Activated CD4-positive, alpha-beta T cell treated with anti-CD3 and anti-CD28 coated beads, Interleukin-2, amount 10 ng/mL, durations not matched to agents 24 days and 14 days (primary cell): ENCODE results near the gene DNALI1. TPM values are rescaled to one million over a fixed set of nuclear protein-coding genes. Genes with fewer than 3 reads are reported as not detected.
"Not testable (repeated sequence)": the region's sequence is repeated elsewhere in the genome, so short reads cannot be mapped to it uniquely, and the experiment has no call there.

Experiments
- DNase-seq: peaks from one replicate; pipeline ENCODE4 v3.0.0; 2022
- H3K27ac Mint-ChIP-seq: one replicate; pipeline ENCODE4 v1.8.0; 2022; ENCODE audit warnings: mild to moderate bottlenecking, mixed read lengths
- H3K27me3 Mint-ChIP-seq: one replicate; pipeline ENCODE4 v1.8.0; 2022; ENCODE audit warnings: mixed read lengths
- H3K36me3 Mint-ChIP-seq: one replicate; pipeline ENCODE4 v1.8.0; 2022; ENCODE audit warnings: low read depth, mild to moderate bottlenecking, mixed read lengths
- H3K4me1 Mint-ChIP-seq: one replicate; pipeline ENCODE4 v1.8.0; 2021; ENCODE audit warnings: mixed read lengths
- H3K4me3 Mint-ChIP-seq: one replicate; pipeline ENCODE4 v1.8.0; 2022; ENCODE audit warnings: mild to moderate bottlenecking, moderate library complexity, mixed read lengths
- H3K9me3 Mint-ChIP-seq: one replicate; pipeline ENCODE4 v1.8.0; 2021; ENCODE audit warnings: mixed read lengths
- intact Hi-C: fragments of 100-400 bp; cut with micrococcal nuclease; formaldehyde crosslinking; loops from one replicate; pipeline ENCODE4 v1.15.1; 2023
- total RNA-seq: library from RNA; stranded (reverse); gene quantifications from 2 replicates; pipeline ENCODE4 v1.2.3, GENCODE V29; 2022

The DNALI1 gene
- total RNA-seq, 1 donor from 2014 or later: not detected

- H3K4me3 Mint-ChIP-seq: no peak overlapping the region
- intact Hi-C loops: no loop called here
- no peak for DNase-seq
- H3K27ac Mint-ChIP-seq: peak overlapping the region; percentile 59
- no peaks in the 10 kb centered on the region for H3K9me3 Mint-ChIP-seq
- peaks cover 7% of the 10 kb centered on the region for H3K4me1 Mint-ChIP-seq
- no peaks in the 10 kb centered on the region for H3K27me3 Mint-ChIP-seq
- H3K36me3 Mint-ChIP-seq: peaks cover 53% of the 10 kb centered on the region
Observed at GRCh38 chr1:37537378-37537777, 19.4 kb upstream of the DNALI1 start.

- H3K9me3 Mint-ChIP-seq, intact Hi-C loops, H3K4me1 Mint-ChIP-seq, H3K27ac Mint-ChIP-seq, H3K27me3 Mint-ChIP-seq, DNase-seq, H3K4me3 Mint-ChIP-seq: not testable (repeated sequence)
- H3K36me3 Mint-ChIP-seq: peaks cover 53% of the 10 kb centered on the region
Observed at GRCh38 chr1:37539154-37539553, 17.6 kb upstream of the DNALI1 start.

GRCh38 chr1:37540036-37540785, 16.5 kb upstream of the DNALI1 start:
- H3K4me1 Mint-ChIP-seq: peaks cover 10% of the 10 kb centered on the region
- H3K4me3 Mint-ChIP-seq: no peak overlapping the region
- intact Hi-C loops: no loop called here
- H3K9me3 Mint-ChIP-seq: no peaks in the 10 kb centered on the region
- no peaks in the 10 kb centered on the region for H3K27me3 Mint-ChIP-seq
- no peak overlapping the region for H3K27ac Mint-ChIP-seq
- H3K36me3 Mint-ChIP-seq: peaks cover 54% of the 10 kb centered on the region
- DNase-seq: no peak

- Mint-ChIP-seq H3K36me3 (peaks cover 42% of the 10 kb centered on the region), H3K4me1 (peaks cover 8% of the 10 kb centered on the region), H3K27me3 (no peaks in the 10 kb centered on the region), H3K27ac (no peak overlapping the region), H3K4me3 (no peak overlapping the region), H3K9me3 (no peaks in the 10 kb centered on the region)
- intact Hi-C loops: no loop called here
- no peak for DNase-seq
Observed at GRCh38 chr1:37544530-37544929, 12.2 kb upstream of the DNALI1 start.

- H3K27ac Mint-ChIP-seq: no peak overlapping the region
- H3K4me1 Mint-ChIP-seq: peaks cover 11% of the 10 kb centered on the region
- DNase-seq: no peak
- no peaks in the 10 kb centered on the region for H3K27me3 Mint-ChIP-seq
- H3K4me3 Mint-ChIP-seq: no peak overlapping the region
- no peaks in the 10 kb centered on the region for H3K9me3 Mint-ChIP-seq
- intact Hi-C loops: no loop called here
- peaks cover 43% of the 10 kb centered on the region for H3K36me3 Mint-ChIP-seq
Observed at GRCh38 chr1:37545019-37545418, 11.7 kb upstream of the DNALI1 start.

- no peaks in the 10 kb centered on the region for H3K27me3 Mint-ChIP-seq
- no peak overlapping the region for H3K27ac Mint-ChIP-seq
- H3K9me3 Mint-ChIP-seq: peaks cover 3% of the 10 kb centered on the region
- no peak overlapping the region for H3K4me3 Mint-ChIP-seq
- peaks cover 54% of the 10 kb centered on the region for H3K36me3 Mint-ChIP-seq
- DNase-seq: no peak
- peaks cover 40% of the 10 kb centered on the region for H3K4me1 Mint-ChIP-seq
- intact Hi-C loops: no loop called here
Observed at GRCh38 chr1:37549341-37549740, 7.4 kb upstream of the DNALI1 start.

- Mint-ChIP-seq H3K9me3 (peaks cover 4% of the 10 kb centered on the region), H3K4me1 (peaks cover 47% of the 10 kb centered on the region), H3K4me3 (peak overlapping the region; percentile 98), H3K27ac (peak overlapping the region; percentile 97), H3K36me3 (peaks cover 34% of the 10 kb centered on the region), H3K27me3 (no peaks in the 10 kb centered on the region)
- intact Hi-C loops: loop anchor here (5.0 kb wide), 1 partner anchor 139 kb away; the partner anchor contains the start of gene CDCA8
- DNase-seq: no peak
Observed at GRCh38 chr1:37553598-37553926, 3.2 kb upstream of the DNALI1 start.

- Mint-ChIP-seq H3K27me3 (no peaks in the 10 kb centered on the region), H3K27ac (peak within 1 kb of the TSS; percentile 97), H3K36me3 (peaks cover 28% of the 10 kb centered on the region), H3K9me3 (peaks cover 4% of the 10 kb centered on the region), H3K4me3 (peak within 1 kb of the TSS; percentile 98), H3K4me1 (peaks cover 46% of the 10 kb centered on the region)
- peak; percentile 97 for DNase-seq
- intact Hi-C loops: loop anchor here (1.0 to 5.0 kb wide), 4 partner anchors 39 to 138 kb away; partner anchors contain the start of genes CDCA8, GNL2 and MEAF6
Observed at GRCh38 chr1:37553927-37554808, 2.6 kb upstream of the DNALI1 start, which contains the start of gene SNIP1. Gene SNIP1 (minus strand): TSS chr1:37554293. CDS start chr1:37554229, 64 bp downstream.

- peaks cover 14% of the 10 kb centered on the region for H3K36me3 Mint-ChIP-seq
- H3K9me3 Mint-ChIP-seq: peaks cover 4% of the 10 kb centered on the region
- no peak overlapping the region for H3K4me3 Mint-ChIP-seq
- H3K27ac Mint-ChIP-seq: peak overlapping the region; percentile 7
- no peaks in the 10 kb centered on the region for H3K27me3 Mint-ChIP-seq
- peaks cover 27% of the 10 kb centered on the region for H3K4me1 Mint-ChIP-seq
- intact Hi-C loops: no loop called here
- DNase-seq: no peak
Observed at GRCh38 chr1:37557402-37557801, 662 bp downstream of the DNALI1 start.

- Mint-ChIP-seq H3K4me3 (no peak overlapping the region), H3K27me3 (no peaks in the 10 kb centered on the region), H3K27ac (no peak overlapping the region), H3K9me3 (peaks cover 4% of the 10 kb centered on the region), H3K4me1 (peaks cover 18% of the 10 kb centered on the region), H3K36me3 (peaks cover 9% of the 10 kb centered on the region)
- no peak for DNase-seq
- intact Hi-C loops: no loop called here
Observed at GRCh38 chr1:37558411-37558810, 1.7 kb downstream of the DNALI1 start.

- DNase-seq: no peak
- H3K9me3 Mint-ChIP-seq: peaks cover 4% of the 10 kb centered on the region
- H3K4me1 Mint-ChIP-seq: peaks cover 18% of the 10 kb centered on the region
- intact Hi-C loops: no loop called here
- no peaks in the 10 kb centered on the region for H3K27me3 Mint-ChIP-seq
- no peak overlapping the region for H3K27ac Mint-ChIP-seq
- no peak overlapping the region for H3K4me3 Mint-ChIP-seq
- H3K36me3 Mint-ChIP-seq: peaks cover 7% of the 10 kb centered on the region
Observed at GRCh38 chr1:37559080-37559479, 2.3 kb downstream of the DNALI1 start.

GRCh38 chr1:37559957-37560379, 3.2 kb downstream of the DNALI1 start:
- H3K27me3 Mint-ChIP-seq, H3K9me3 Mint-ChIP-seq, DNase-seq, H3K27ac Mint-ChIP-seq, H3K4me3 Mint-ChIP-seq: not testable (repeated sequence)
- peaks cover 11% of the 10 kb centered on the region for H3K36me3 Mint-ChIP-seq
- intact Hi-C loops: loop anchor here (2.0 kb wide), 1 partner anchor 123 kb away; no protein-coding TSS in a partner anchor
- H3K4me1 Mint-ChIP-seq: peaks cover 12% of the 10 kb centered on the region

- H3K4me1 Mint-ChIP-seq: peaks cover 11% of the 10 kb centered on the region
- no peaks in the 10 kb centered on the region for H3K9me3 Mint-ChIP-seq
- H3K27ac Mint-ChIP-seq: peak overlapping the region; percentile 11
- H3K36me3 Mint-ChIP-seq: peaks cover 17% of the 10 kb centered on the region
- intact Hi-C loops: loop anchor here (2.0 kb wide), 1 partner anchor 122 kb away; no protein-coding TSS in a partner anchor
- no peak overlapping the region for H3K4me3 Mint-ChIP-seq
- DNase-seq: no peak
- no peaks in the 10 kb centered on the region for H3K27me3 Mint-ChIP-seq
Observed at GRCh38 chr1:37560401-37561132, 3.8 kb downstream of the DNALI1 start.
